Muscle layer of colon (tissue), 2 donors: ENCODE measurements around the gene ZNF232.
A peak's percentile ranks its signal among the peaks of the same experiment; 100 is the strongest.
"Not testable (repeated sequence)": the region's sequence is repeated elsewhere in the genome, so short reads cannot be mapped to it uniquely, and the experiment has no call there.

Experiments used
- H3K27ac ChIP-seq: one replicate; pipeline ENCODE4 v1.7.0; 2013; ENCODE audit warnings: low read depth, mild to moderate bottlenecking, low read length, moderate library complexity
- H3K27me3 ChIP-seq, 2 donors: one replicate each; pipeline ENCODE4 v1.7.0; 2013; ENCODE audit warnings: low read length in 2 of 2, mild to moderate bottlenecking in 2 of 2; ENCODE audit not compliant: insufficient read depth in 2 of 2, control insufficient read depth in 1 of 2
- H3K36me3 ChIP-seq: one replicate; pipeline ENCODE4 v1.7.0; 2013; ENCODE audit warnings: mild to moderate bottlenecking, low read length; ENCODE audit not compliant: insufficient read depth
- H3K4me1 ChIP-seq: one replicate; pipeline ENCODE4 v1.7.0; 2013; ENCODE audit warnings: mild to moderate bottlenecking, low read length; ENCODE audit not compliant: insufficient read depth
- H3K4me3 ChIP-seq, 2 donors: one replicate each; pipeline ENCODE4 v1.7.0; 2013; ENCODE audit warnings: low read length in 2 of 2, low read depth in 1 of 2, mild to moderate bottlenecking in 1 of 2, moderate library complexity in 1 of 2
- H3K9ac ChIP-seq: one replicate; pipeline ENCODE4 v1.7.0; 2013; ENCODE audit warnings: low read length
- H3K9me3 ChIP-seq: one replicate; pipeline ENCODE4 v1.7.0; 2013; ENCODE audit warnings: mild to moderate bottlenecking, low read length
- donor health status: abdominal sarcoma.
- donor health status: Adenocarcinoma of cecum.

The ZNF232 gene

DNA sequence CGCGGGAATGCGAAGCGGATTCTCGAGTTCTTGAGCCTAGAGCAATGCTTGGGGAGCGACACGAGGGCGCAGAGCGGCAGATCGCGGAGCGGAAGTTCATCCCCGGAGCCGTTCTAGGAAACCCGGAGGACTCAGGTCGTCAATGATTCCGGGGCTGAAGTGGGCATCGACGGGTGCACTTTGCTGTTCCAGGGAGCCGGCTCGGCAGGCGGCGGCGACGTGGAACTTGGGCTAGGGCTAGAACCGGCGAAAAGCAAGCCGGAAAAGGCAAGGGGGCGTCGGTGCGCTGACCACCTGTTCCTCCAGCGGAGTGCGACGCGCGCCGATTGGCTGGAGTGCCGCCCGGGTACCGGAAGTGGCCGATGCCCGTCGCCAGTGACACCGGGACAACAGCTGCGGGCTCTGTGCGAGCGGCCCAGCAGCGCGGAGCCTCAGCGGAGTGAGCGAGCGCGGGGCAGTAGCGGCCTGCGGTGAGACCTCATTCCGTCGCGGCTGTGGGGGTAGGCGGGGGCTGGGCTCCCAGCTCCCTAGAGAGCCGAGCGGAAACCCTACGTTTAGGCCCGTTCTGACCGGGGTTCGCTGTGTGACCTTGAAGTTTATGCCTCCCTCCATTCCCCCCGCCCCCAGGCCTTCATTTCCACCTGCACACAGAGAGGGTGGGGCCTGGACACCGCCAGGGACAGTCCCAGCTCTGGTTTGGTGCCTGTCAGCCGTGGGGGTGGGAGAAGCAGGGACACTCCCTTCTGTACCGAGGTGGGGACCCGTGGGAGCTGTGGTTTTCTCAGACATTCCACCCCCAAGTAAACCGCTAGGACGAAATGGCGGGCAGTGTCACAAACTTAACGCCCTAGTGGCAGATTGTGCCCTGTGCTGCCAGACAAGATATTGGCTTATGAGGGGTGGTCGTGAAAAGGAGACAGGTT lies 33.3 kb downstream of the ZNF232 start, which contains the start of gene ZFP3:
Gene ZFP3 (plus strand): TSS at position 362 of the 923 bp plus-strand sequence. CDS start 13,038 bp downstream, outside the sequence.
- Histone ChIP-seq H3K9ac (peak within 1 kb of the TSS; percentile 96), H3K27ac (peak within 1 kb of the TSS; percentile 96), H3K4me3 (peak within 1 kb of the TSS; percentile 91 to 96), H3K27me3 (no peaks in the 10 kb centered on the region), H3K36me3 (no peaks in the 10 kb centered on the region), H3K9me3 (no peaks in the 10 kb centered on the region), H3K4me1 (peaks cover 17% of the 10 kb centered on the region)

DNA sequence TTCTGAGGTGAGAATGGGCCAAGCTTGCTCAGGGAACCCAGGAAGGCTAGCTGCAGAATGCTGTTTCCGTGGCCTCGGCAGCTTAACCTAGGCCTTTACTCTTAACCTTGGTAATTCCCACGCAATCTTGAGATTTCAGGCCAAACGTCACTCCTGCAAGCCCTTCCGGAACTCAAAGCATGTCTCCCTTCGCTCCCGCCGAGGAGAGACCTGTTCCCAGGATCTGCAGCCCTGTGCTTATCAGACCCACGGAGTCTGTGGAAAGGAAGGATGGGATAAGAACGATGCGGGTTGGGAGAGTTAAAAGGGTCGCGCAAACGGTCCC lies 33.9 kb downstream of the ZNF232 start:
- Histone ChIP-seq H3K9me3 (no peaks in the 10 kb centered on the region), H3K4me3 (peak overlapping the region; percentile 91 to 96), H3K4me1 (peaks cover 17% of the 10 kb centered on the region), H3K27me3 (no peaks in the 10 kb centered on the region), H3K27ac (peak overlapping the region; percentile 96), H3K9ac (peak overlapping the region; percentile 96), H3K36me3 (no peaks in the 10 kb centered on the region)

DNA sequence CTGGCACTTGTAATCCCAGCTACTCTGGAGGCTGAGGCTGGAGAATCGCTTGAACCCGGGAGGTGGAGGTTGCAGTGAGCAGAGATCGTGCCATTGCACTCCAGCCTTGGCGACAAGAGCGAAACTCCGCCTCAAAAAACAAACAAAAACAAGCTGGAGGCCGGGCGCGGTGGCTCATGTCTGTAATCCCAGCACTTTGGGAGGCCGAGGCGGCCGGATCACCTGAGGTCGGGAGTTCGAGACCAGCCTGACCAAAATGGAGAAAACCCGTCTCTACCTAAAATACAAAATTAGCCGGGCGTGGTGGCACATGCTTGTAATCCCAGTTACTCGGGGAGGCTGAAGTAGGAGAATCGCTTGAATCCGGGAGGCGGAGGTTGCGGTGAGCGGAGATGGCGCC lies 34.4 kb downstream of the ZNF232 start:
- peak overlapping the region; percentile 96 for H3K27ac ChIP-seq
- peaks cover 17% of the 10 kb centered on the region for H3K4me1 ChIP-seq
- H3K27me3 ChIP-seq, H3K9me3 ChIP-seq, H3K36me3 ChIP-seq: not testable (repeated sequence)
- H3K4me3 ChIP-seq, result peak overlapping the region in 1 of 2 donors; percentile 91
- peak overlapping the region; percentile 96 for H3K9ac ChIP-seq

DNA sequence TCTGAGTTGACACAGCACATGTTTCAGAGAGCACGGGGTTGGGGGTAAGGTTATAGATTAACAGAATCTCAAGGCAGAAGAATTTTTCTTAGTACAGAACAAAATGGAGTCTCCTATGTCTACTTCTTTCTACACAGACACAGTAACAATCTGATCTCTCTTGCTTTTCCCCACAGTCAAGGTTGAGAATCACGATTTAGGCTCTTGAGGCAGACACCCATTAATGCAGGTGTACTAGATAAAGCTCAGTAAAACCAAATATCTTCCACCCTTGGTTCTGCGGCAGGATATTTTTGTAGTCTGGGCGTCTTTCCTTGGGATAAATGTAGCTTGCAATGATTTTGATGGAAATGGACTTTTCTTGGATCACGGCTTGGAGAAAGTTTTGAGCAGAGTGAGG lies 36.2 kb downstream of the ZNF232 start:
- H3K36me3 ChIP-seq, H3K9me3 ChIP-seq, H3K4me3 ChIP-seq, H3K9ac ChIP-seq, H3K27ac ChIP-seq, H3K27me3 ChIP-seq: not testable (repeated sequence)
- H3K4me1 ChIP-seq, result peaks cover 17% of the 10 kb centered on the region

DNA sequence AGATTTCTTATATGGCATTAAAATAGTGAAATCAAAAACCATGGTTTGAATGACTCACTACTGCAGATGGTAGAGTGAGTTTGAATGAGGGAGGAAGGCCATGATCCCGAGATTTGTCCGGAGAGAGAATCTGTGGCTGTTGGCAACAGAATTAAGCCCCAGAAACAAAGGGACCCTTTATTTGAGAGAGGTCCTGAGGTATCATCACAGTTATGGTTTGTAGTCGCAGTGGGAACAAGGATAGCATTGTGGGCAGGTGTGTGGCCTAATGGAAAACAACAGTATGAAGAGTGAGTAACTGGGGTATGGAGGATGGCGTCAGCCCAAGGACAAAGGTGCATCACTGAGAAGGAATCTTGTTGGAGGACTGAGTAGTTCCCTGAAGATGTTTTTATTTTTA lies 42.0 kb downstream of the ZNF232 start:
- H3K4me3 ChIP-seq, result no peak overlapping the region
- no peaks in the 10 kb centered on the region for H3K27me3 ChIP-seq
- H3K9ac ChIP-seq, result no peak overlapping the region
- H3K36me3 ChIP-seq, result no peaks in the 10 kb centered on the region
- no peaks in the 10 kb centered on the region for H3K4me1 ChIP-seq
- no peaks in the 10 kb centered on the region for H3K9me3 ChIP-seq
- H3K27ac ChIP-seq, result no peak overlapping the region

DNA sequence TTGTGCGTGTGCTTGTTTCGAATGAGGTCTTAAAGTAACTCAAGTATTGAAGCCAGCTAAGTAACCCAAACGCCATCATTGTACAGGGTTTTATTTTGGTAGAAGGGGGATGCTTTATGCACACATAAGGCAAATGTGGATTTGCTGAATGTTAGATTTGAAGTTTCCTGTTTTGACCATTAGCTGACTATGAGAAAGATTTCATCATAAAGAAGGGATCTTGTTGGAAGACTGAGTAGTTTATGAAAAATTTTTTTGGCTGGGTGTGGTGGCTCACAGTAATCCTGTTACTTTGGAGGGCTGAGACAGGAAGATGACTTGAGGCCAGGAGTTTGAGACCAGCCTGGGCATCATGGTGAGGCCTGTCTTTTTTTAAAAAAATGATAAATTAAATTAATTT lies 43.4 kb downstream of the ZNF232 start:
- H3K9ac ChIP-seq, result no peak overlapping the region
- no peak overlapping the region for H3K4me3 ChIP-seq
- H3K9me3 ChIP-seq, result no peaks in the 10 kb centered on the region
- no peaks in the 10 kb centered on the region for H3K36me3 ChIP-seq
- H3K27me3 ChIP-seq, result no peaks in the 10 kb centered on the region
- no peak overlapping the region for H3K27ac ChIP-seq
- H3K4me1 ChIP-seq, result no peaks in the 10 kb centered on the region

DNA sequence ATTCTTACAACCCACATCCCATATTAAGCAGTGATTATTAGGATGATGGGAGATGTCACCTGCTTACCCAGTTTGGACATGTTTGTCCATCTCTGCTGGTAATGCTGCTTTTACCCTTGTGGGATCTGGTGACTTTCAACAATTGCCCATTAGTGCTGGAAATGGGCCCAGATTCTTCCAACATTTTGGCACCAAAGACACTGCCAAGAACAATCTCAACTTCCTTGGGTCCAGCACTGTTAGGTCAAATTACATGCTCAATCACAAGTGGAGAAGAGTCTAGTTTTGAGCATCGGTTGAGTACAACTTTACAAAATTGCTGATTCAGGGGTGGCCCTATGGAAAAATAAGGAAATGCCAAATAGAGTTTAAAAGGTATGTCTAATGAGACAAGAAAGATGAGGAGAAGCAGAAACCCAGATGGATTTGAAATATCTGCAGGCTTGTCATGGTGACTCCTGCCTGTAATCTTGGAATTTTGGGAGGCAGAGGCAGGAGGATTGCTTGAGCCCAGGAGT lies 46.4 kb downstream of the ZNF232 start:
- Histone ChIP-seq H3K4me1 (no peaks in the 10 kb centered on the region), H3K9ac (no peak overlapping the region), H3K36me3 (no peaks in the 10 kb centered on the region), H3K4me3 (no peak overlapping the region), H3K27me3 (no peaks in the 10 kb centered on the region), H3K9me3 (no peaks in the 10 kb centered on the region), H3K27ac (no peak overlapping the region)
